ENCODE data around the gene ATOH8.
"Not testable (repeated sequence)": the region's sequence is repeated elsewhere in the genome, so short reads cannot be mapped to it uniquely, and the experiment has no call there.

ATOH8 gene

DNA sequence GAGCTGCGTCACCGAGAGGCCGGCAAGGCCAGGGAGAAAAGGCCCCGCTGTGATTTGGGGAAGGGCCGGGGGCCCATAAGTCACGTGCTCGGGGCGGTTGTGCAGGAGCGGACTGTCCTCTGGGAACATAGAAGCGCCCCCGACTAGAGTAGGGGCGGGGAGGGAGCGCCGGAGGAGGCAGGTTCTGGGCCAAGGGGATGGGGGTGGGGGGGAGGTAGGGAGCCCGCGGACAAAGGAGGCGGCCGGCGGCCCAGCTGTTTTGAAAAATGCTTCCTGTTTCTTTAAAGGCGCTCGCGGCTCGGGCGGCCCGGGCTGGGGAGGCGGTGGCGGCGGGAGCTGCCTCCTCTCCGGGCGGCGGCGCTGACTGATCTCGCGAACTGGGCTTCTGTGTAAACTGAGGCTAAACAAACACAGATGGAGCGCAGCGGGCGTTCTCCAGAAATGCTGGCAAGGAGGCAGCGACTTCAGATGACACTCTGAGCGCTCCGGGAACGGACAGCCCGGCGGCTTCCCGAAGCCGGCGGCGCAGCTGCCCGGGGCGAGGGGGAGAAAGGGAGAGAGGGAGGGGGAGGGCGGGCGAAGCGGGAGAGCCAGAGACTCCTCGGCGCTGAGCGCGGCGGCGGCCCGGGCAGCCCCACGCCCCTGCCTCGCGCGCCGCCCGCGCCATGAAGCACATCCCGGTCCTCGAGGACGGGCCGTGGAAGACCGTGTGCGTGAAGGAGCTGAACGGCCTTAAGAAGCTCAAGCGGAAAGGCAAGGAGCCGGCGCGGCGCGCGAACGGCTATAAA is at the start of gene ATOH8:
Gene ATOH8 (plus strand): TSS at position 467 of the 788 bp plus-strand sequence. CDS start 199 bp downstream, at position 666.
- DNase-seq: no peak

- DNase-seq: no peak
Measured at GRCh38 chr2:85704038-85704437, 49.8 kb upstream of the ATOH8 start.

DNA sequence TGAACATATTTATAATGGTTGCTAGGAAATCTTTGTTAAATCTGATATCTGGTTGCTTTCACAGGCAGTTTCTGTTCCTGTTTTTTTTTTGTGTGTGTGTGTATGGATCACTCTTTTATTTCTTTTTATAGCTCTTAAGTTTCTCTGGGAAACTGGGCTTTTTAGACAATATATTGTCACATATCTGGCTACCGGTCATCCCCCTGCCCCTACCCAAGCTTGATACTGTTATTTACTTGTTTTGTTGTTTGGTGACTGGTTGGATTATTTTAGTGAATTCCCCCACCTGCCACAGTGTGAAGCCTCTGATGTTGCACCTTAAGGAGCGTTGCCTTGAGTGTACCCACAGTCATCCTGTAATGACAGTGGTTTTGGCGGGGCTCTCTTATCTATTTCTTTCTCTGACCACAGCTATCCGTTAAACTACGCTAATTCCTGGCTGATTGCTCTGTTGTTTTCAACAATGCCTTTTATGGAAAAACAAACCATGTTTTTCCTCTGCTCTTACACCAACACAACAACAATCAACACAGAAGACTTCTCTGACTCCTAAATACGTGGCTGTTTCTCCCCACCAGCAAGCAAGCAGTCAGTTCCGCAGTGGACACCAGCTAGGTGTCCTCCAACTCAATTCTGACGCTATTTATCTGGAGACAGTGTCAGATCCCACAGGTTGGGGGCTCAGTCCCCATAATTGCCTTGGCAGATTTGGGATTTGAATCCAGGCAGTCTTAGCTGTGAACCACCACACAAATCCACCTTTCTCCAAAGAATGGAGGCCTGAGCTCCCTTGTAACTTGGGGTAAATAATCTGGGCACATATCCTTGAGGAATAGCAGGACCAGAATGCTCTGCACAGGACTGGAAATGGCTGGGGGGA is 48.8 kb upstream of the ATOH8 start:
- DNase-seq: no peak

GRCh38 chr2:85705680-85706039 is 48.1 kb upstream of the ATOH8 start:
- DNase-seq: no peak

DNA sequence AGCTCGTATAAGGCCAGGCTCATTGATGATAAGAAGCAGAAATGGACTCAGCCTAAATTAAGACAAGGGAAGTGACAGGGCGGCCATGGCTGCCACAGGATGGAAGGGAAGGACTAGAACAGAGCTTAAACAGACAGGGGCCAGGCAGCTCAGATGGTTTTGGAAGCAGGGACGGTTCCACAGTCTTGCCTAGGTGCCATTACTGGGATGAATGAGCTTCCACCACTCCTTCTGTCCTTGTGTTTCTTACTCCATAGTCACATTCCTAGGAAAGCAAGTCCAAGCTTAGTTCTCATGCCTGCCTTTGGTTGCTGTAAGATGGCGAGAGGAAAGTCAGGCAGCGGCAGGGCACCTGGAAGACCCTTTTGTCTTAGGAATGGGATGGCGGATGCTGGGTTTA is 47.7 kb upstream of the ATOH8 start:
- no peak for DNase-seq

GRCh38 chr2:85706599-85707296 is 47.0 kb upstream of the ATOH8 start:
- DNase-seq: no peak

- DNase-seq: peak; percentile 62
Measured at GRCh38 chr2:85707304-85707703, 46.5 kb upstream of the ATOH8 start.

GRCh38 chr2:85708641-85709040 is 45.1 kb upstream of the ATOH8 start:
- no peak for DNase-seq

GRCh38 chr2:85709401-85709811 is 44.4 kb upstream of the ATOH8 start:
- DNase-seq: no peak

GRCh38 chr2:85710687-85711577 is 42.9 kb upstream of the ATOH8 start:
- DNase-seq: no peak

GRCh38 chr2:85711578-85712060 is 42.2 kb upstream of the ATOH8 start:
- no peak for DNase-seq

- no peak for DNase-seq
Measured at GRCh38 chr2:85712336-85712735, 41.5 kb upstream of the ATOH8 start.

- DNase-seq: no peak
Measured at GRCh38 chr2:85712849-85713612, 40.8 kb upstream of the ATOH8 start.

DNA sequence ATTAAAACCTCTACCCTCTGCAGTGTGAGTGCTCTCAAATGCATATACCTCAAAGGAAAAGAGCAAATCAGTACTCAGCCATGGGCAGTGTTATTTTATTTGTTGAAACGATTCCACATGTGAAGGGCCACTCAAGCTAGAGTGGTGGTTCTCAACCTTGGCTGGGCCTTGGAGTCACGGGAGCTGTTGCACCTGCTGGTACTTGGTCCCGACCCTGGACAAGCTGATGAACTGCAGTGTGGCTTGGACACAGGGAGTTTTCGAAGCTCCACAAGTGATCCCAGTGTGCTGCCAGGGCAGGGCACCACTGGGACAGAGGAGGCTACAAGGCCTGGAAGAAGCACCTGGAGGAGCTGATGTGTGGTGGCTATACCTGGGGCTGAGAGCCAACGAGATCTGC is 40.0 kb upstream of the ATOH8 start:
- no peak for DNase-seq

- DNase-seq: not testable (repeated sequence)
Measured at GRCh38 chr2:85714421-85714820, 39.4 kb upstream of the ATOH8 start.

DNA sequence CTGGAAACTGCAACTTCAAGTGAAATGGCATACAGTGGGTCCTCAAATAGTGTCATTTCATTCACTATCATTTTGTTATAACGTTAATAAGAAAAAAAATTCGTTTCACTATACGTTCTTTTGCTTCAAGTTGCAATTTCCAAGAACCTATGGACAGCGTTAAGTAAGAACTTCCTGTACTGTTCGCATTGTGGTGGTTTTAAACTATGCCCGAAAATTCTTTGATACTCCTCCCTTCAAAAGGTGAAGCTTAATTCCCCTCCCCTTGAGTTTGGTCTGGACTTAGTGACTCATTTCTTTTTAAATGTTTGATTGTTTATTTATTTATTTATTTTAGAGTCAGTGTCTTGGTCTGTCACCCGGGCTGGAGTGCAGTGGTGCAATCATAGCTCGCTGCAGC is 39.0 kb upstream of the ATOH8 start:
- no peak for DNase-seq

GRCh38 chr2:85716346-85716914 is 37.4 kb upstream of the ATOH8 start:
- DNase-seq: no peak

GRCh38 chr2:85717308-85718008 is 36.3 kb upstream of the ATOH8 start:
- no peak for DNase-seq

- DNase-seq: no peak
Measured at GRCh38 chr2:85718009-85718391, 35.8 kb upstream of the ATOH8 start.

DNA sequence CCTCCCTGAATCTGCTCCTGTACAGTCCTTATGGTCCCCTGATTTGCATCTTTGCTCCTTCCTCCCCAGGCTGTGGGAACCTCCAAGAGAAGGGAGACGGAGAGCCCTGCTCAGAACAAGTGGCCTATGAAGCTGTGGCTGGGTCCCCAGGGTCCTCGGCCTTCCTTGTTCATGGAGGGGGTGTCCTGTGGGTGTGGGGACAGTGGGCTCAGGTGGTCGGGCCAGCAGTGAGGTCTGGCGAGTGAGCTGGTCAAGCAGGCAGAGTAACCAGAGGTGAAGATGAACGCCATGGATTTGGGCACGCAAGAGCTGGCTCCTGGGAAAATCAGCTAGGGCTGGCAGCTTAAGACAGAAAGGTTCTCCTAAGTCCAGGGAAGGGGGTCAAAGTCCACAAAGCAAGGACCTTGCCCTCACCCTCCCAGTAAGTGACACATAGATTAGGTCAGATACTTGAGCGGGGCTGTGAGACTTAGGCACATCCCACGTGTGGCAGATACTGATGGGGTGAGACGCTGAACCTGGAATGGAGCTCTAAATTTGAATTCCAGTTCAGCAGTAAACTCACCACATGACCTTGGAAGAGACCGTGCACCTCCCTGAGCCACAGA is 34.8 kb upstream of the ATOH8 start:
- DNase-seq: no peak

All from stimulated activated CD4-positive, alpha-beta T cell treated with anti-CD3 and anti-CD28 coated beads, Interleukin-1b, Interleukin-23, amount 100 ng/mL, for 48 hours (primary cell).